Stomach (tissue), 9 donors: Measurements from ENCODE around the gene PELI2. TPM values are rescaled to one million over a fixed set of nuclear protein-coding genes. Genes with fewer than 3 reads are reported as not detected.

ENCODE experiments used
- DNase-seq, 2 donors: peaks; one replicate each; pipeline versions ENCODE4 v3.0.0 to v3.0.0-alpha.2; 2013 to 2019
- H3K27ac ChIP-seq, 5 donors: fragments of 200-600 bp in 4 of 5; sonication (generic) in 4 of 5; one replicate each; pipeline ENCODE4 v1.5.1; 2013 to 2019; ENCODE audit warnings: mild to moderate bottlenecking in 1 of 5, moderate library complexity in 1 of 5
- H3K27me3 ChIP-seq, 3 donors: fragments of 200-600 bp; sonication (generic); one replicate each; pipeline ENCODE4 v1.5.1; 2017 to 2019; ENCODE audit warnings: mixed run types in 1 of 3
- H3K36me3 ChIP-seq, 4 donors: fragments of 200-600 bp; sonication (generic); 1 replicate in 3 of 4; 2 replicates in 1 of 4; pipeline ENCODE4 v1.5.1; 2016 to 2019
- H3K4me1 ChIP-seq, 4 donors: fragments of 200-600 bp; sonication (generic); one replicate each; pipeline ENCODE4 v1.5.1; 2016 to 2019
- H3K4me3 ChIP-seq, 4 donors: fragments of 200-600 bp; sonication (generic) in 3 of 4; one replicate each; pipeline ENCODE4 v1.5.1; 2016 to 2019; ENCODE audit warnings: mild to moderate bottlenecking in 1 of 4
- H3K9me3 ChIP-seq, 4 donors: fragments of 200-600 bp; sonication (generic); one replicate each; pipeline ENCODE4 v1.5.1; 2016 to 2019
- EP300 ChIP-seq: sonication (generic); formaldehyde crosslinking; IDR thresholded peaks from one replicate; pipeline ENCODE4 v1.6.1; 2017; ENCODE audit warnings: antibody characterized with exemption
- POLR2A ChIP-seq, 4 donors: fragments of 450-650 bp; IDR thresholded peaks; one replicate each; pipeline ENCODE4 v1.6.1; 2016; ENCODE audit warnings: antibody characterized with exemption in 4 of 4, control low read depth in 2 of 4, mild to moderate bottlenecking in 1 of 4, moderate library complexity in 1 of 4
- POLR2AphosphoS5 ChIP-seq, 3 donors: sonication (generic); formaldehyde crosslinking; IDR thresholded peaks; one replicate each; pipeline ENCODE4 v1.6.1; 2016; ENCODE audit warnings: antibody characterized with exemption in 3 of 3
- WGBS, 5 donors: extraction: QIAGEN DNeasy Blood & Tissue Kit in 3 of 5; methylation state at CpG; one replicate each; pipeline versions ENCODE4 v1.1.5 to v1.1.7; 2013 to 2018; 5-methylcytosine and 5-hydroxymethylcytosine counted together
- intact Hi-C: fragments of 100-400 bp; cut with DNase I; formaldehyde crosslinking; loops from one replicate; pipeline ENCODE4 v1.15.1; 2023; ENCODE audit warnings: low total_unique reads
- polyA plus RNA-seq, 3 donors: library from polyadenylated mRNA; stranded (reverse); fragments of 200-250 nt; gene quantifications; one replicate each; pipeline ENCODE4 v1.2.3, GENCODE V29; 2013
- total RNA-seq, 5 donors: library from RNA; depleted of rRNA; stranded (reverse); fragments of >200 nt; gene quantifications; one replicate each; pipeline versions ENCODE4 v1.1.0 to v1.2.3, GENCODE V29; 2014 to 2016
- TF ChIP-seq, protein P1 (sequence below), 7 experiments: fragments of 450-650 bp in 4 of 7; fragments of 200-600 bp in 3 of 7; sonication (generic) in 3 of 7; IDR thresholded peaks; one replicate each; pipeline ENCODE4 v1.5.1; 2016 to 2019; ENCODE audit warnings: antibody characterized with exemption in 7 of 7, control low read depth in 2 of 7, mild to moderate bottlenecking in 1 of 7
- donor health status: healthy with polysubstance abuse.
- donor health status: Bipolar disorder and iron deficiency.
- donor health status: healthy.

The PELI2 gene
- total and polyA plus RNA-seq, 8 donors, result 3.0 to 48.3 (median 10.6) TPM

DNA sequence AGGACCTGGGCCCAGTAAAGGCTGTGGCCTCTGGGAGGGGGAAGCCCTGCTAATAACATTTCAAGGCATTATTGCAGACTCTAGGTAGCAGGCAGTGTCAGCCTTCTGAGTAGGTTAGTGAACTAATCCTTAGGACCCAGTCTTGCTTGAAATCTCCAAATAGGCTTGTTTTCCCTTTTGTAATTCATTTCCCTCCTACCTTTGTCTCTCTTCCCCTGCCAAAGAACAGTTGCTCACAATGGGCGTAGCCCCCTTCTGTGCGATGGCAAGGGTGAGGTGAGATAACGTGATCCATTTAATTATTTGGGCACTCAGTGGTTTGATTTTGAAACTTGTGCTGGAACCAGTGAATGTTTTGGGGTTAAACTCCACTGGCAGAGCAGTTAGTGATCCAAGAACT is 10.9 kb downstream of the PELI2 start:
- 42 to 68% (median 53%) methylated on average over 3 of the region's 3 CpGs for WGBS, 5 donors
- peaks cover 34 to 95% (median 71%) of the 10 kb centered on the region in 4 donors for H3K4me1 ChIP-seq
- no peak overlapping the region for H3K4me3 ChIP-seq
- H3K27ac ChIP-seq, result peak overlapping the region in 4 of 5 donors; percentile 7 to 36 (median 16)
- H3K36me3 ChIP-seq, result no peaks in the 10 kb centered on the region
- no peaks in the 10 kb centered on the region for H3K9me3 ChIP-seq
- H3K27me3 ChIP-seq, result no peaks in the 10 kb centered on the region
- intact Hi-C loops, result no loop called here
- no peak for DNase-seq
- TF ChIP-seq, protein P1, sequence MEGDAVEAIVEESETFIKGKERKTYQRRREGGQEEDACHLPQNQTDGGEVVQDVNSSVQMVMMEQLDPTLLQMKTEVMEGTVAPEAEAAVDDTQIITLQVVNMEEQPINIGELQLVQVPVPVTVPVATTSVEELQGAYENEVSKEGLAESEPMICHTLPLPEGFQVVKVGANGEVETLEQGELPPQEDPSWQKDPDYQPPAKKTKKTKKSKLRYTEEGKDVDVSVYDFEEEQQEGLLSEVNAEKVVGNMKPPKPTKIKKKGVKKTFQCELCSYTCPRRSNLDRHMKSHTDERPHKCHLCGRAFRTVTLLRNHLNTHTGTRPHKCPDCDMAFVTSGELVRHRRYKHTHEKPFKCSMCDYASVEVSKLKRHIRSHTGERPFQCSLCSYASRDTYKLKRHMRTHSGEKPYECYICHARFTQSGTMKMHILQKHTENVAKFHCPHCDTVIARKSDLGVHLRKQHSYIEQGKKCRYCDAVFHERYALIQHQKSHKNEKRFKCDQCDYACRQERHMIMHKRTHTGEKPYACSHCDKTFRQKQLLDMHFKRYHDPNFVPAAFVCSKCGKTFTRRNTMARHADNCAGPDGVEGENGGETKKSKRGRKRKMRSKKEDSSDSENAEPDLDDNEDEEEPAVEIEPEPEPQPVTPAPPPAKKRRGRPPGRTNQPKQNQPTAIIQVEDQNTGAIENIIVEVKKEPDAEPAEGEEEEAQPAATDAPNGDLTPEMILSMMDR (IDR thresholded peaks at IDR 0.05), result no peak
- TF ChIP-seq EP300, result no peak
- TF ChIP-seq POLR2AphosphoS5 (IDR thresholded peaks at IDR 0.05), result no peak
- TF ChIP-seq POLR2A (IDR thresholded peaks at IDR 0.05), result no peak

DNA sequence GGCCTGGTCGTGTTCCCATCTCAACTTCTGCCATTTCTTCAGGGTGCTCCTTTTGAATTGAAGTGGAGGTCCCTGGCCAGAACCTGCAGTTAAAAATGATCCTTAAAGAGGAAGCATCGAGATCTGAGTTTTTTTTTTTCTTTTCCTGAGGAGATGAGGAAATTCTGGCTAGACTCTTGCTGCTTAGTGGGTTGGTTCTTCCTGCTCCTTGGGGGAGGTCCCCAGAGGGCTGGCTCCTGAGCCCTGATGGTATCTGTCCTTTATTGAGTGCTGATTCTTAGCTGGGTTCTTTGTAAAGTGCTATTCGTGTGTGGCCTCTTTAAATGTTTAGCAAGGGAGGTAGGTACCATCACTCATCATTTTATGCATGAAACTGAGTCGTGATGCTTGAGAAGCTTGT is 11.7 kb downstream of the PELI2 start:
- TF ChIP-seq POLR2A (IDR thresholded peaks at IDR 0.05) (no peak), EP300 (no peak)
- intact Hi-C loops, result no loop called here

DNA sequence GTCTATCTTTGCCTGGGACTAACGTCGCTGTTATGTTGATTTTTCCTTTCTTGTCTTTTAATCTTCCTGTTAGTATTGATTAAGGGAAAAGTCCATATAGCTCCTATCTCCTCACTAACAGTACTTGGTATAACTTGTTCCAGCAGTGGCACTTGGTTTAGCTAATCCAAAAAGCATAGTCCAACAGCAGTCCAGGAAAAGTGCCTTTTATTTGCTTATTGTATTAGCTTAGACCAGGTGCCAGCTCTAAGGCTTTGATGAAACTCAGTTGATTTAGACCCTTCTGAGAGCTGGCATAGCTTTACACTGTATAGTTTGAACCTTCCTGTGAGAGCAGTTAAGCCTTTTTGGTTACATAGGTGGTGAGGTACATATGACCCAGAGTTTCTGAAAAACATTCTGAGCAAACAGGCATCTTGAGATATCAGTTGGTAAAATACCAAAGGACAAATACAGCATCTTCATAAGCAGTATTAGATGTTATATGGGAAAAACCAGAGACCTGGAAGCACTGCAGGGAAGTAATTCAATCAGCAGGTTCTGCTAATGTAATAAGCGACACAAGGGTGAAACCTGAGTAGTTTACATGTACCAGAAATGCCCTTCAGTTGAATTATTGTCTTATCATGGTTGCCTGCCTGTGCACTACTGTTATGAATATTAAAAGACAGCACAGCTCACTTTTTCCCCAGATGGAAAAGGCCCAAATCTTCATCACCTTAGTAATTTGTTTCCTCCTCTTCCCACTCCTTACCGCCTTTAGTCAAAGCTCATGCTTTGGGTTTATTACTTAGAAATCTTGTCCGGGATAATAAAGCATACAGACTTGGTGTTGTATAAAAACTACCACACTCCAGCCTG is 13.0 kb downstream of the PELI2 start:
- Histone ChIP-seq H3K4me3 (no peak overlapping the region), H3K4me1 (peaks cover 26 to 95% (median 63%) of the 10 kb centered on the region in 4 donors), H3K27ac (peak overlapping the region; percentile 17 to 69 (median 27)), H3K36me3 (no peaks in the 10 kb centered on the region), H3K27me3 (no peaks in the 10 kb centered on the region), H3K9me3 (no peaks in the 10 kb centered on the region)
- intact Hi-C loops, result no loop called here
- 30 to 54% (median 40%) methylated on average over 5 of the region's 5 CpGs for WGBS, 5 donors
- TF ChIP-seq POLR2A (IDR thresholded peaks at IDR 0.05) (no peak), POLR2AphosphoS5 (IDR thresholded peaks at IDR 0.05) (no peak), EP300 (no peak)
- TF ChIP-seq, protein P1 (IDR thresholded peaks at IDR 0.05), result no peak
- DNase-seq, result no peak

More for the DNA sequence above, 11.7 kb downstream of the PELI2 start:
- Histone ChIP-seq H3K9me3 (no peaks in the 10 kb centered on the region), H3K27me3 (no peaks in the 10 kb centered on the region), H3K36me3 (no peaks in the 10 kb centered on the region), H3K4me3 (no peak overlapping the region), H3K27ac (peak overlapping the region in 2 of 5 donors; percentile 26 to 36), H3K4me1 (peaks cover 34 to 95% (median 68%) of the 10 kb centered on the region in 4 donors)
- DNase-seq, result no peak
- 26 to 48% (median 36%) methylated on average over 4 of the region's 4 CpGs for WGBS, 5 donors

DNA sequence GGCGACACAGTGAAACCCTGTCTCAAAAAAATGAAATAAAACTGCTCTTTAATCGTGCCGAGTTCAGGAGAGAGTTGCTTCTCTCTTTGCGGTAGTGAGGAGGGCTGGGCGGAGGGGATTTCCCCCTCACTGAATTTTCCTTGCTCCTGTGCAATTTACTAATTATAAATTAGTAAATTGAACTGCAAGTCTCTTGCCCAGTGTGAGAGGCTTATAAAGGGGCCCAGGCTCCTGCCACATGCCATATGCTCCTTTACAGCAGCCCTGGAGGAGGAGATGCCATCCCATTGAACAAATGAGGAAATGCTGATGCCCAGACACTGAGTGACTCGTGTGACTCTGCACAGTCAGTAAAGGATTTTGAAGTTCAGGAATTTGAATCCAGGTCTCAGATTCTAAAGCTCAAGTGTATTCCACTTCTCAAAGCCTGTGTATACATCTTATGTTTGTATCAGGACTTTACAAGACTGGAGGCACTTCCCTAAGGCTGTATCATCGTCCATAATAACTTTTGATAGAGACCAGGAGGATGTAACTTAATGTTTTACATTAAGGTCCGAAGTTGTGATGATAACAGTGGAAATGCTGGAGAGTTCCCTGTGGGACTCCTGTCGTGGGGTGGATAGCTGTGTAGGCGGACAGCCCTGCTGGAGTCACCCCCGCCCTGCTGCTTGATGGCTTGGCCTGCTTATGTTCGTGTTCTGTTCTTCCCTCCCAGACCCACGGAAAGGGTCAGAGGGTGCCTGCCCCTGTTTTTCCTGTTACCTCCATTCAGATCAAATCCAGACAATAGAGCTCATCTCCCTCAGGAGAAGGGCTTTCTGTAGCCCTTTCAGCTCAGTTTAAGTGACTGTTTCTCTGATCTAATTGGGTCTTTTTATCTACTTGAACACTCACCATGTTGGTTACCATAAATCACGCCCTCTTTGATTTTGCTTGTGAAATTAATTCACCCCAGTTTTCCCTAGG is 13.9 kb downstream of the PELI2 start:
- no peak overlapping the region for H3K4me3 ChIP-seq
- H3K36me3 ChIP-seq, result no peaks in the 10 kb centered on the region
- no peaks in the 10 kb centered on the region for H3K9me3 ChIP-seq
- peaks cover 29 to 97% (median 59%) of the 10 kb centered on the region in 4 donors for H3K4me1 ChIP-seq
- no peak for DNase-seq
- 51 to 67% (median 54%) methylated on average over 14 of the region's 14 CpGs for WGBS, 5 donors
- H3K27ac ChIP-seq, result peak overlapping the region; percentile 17 to 69 (median 27)
- no peaks in the 10 kb centered on the region for H3K27me3 ChIP-seq
- TF ChIP-seq, protein P1 (IDR thresholded peaks at IDR 0.05), result no peak
- TF ChIP-seq POLR2A (IDR thresholded peaks at IDR 0.05) (no peak), EP300 (no peak), POLR2AphosphoS5 (IDR thresholded peaks at IDR 0.05) (no peak)
- intact Hi-C loops, result no loop called here
